ENCODE data around the gene TMEM35A. TPM values are rescaled to one million over a fixed set of nuclear protein-coding genes. Genes with fewer than 3 reads are reported as not detected.

The TMEM35A gene
- total and polyA plus RNA-seq, 2 donors from 2014 or later = 0.75 to 1.1 TPM

- Histone ChIP-seq H3K27me3 (ENCODE audit: control insufficient read depth, insufficient read depth, low read length) (no peaks in the 10 kb centered on the region), H3K9ac (ENCODE audit: low read length in 3 of 3) (no peak overlapping the region), H3K9me3 (ENCODE audit: control insufficient read depth in 2 of 3, insufficient read depth in 1 of 3, low read length in 3 of 3) (no peaks in the 10 kb centered on the region), H3K4me1 (ENCODE audit: control insufficient read depth in 2 of 3, insufficient read depth in 2 of 3, low read depth in 1 of 3, low read length in 3 of 3) (no peaks in the 10 kb centered on the region), H3K4me3 (ENCODE audit: low read length in 3 of 3) (no peak overlapping the region), H3K27ac (ENCODE audit: low read depth in 2 of 2, low read length in 2 of 2) (no peak overlapping the region), H3K36me3 (ENCODE audit: control insufficient read depth in 2 of 3, insufficient read depth in 3 of 3, low read length in 3 of 3) (no peaks in the 10 kb centered on the region)
- no peak for FAIRE-seq
- TF ChIP-seq, protein P1, sequence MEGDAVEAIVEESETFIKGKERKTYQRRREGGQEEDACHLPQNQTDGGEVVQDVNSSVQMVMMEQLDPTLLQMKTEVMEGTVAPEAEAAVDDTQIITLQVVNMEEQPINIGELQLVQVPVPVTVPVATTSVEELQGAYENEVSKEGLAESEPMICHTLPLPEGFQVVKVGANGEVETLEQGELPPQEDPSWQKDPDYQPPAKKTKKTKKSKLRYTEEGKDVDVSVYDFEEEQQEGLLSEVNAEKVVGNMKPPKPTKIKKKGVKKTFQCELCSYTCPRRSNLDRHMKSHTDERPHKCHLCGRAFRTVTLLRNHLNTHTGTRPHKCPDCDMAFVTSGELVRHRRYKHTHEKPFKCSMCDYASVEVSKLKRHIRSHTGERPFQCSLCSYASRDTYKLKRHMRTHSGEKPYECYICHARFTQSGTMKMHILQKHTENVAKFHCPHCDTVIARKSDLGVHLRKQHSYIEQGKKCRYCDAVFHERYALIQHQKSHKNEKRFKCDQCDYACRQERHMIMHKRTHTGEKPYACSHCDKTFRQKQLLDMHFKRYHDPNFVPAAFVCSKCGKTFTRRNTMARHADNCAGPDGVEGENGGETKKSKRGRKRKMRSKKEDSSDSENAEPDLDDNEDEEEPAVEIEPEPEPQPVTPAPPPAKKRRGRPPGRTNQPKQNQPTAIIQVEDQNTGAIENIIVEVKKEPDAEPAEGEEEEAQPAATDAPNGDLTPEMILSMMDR (IDR thresholded peaks at IDR 0.05; ENCODE audit: borderline replicate concordance, extremely low read depth, insufficient read depth) = no peak
- intact Hi-C loops (cut with DNase I) = no loop called here
- no peak for DNase-seq
Observed at GRCh38 chrX:101057093-101057714, 21.5 kb upstream of the TMEM35A start.

GRCh38 chrX:101062176-101062575 lies 16.5 kb upstream of the TMEM35A start:
- Histone ChIP-seq H3K9ac (ENCODE audit: low read length in 3 of 3) (no peak overlapping the region), H3K4me3 (ENCODE audit: low read length in 3 of 3) (no peak overlapping the region), H3K4me1 (ENCODE audit: control insufficient read depth in 2 of 3, insufficient read depth in 2 of 3, low read depth in 1 of 3, low read length in 3 of 3) (no peaks in the 10 kb centered on the region), H3K27ac (ENCODE audit: low read depth in 2 of 2, low read length in 2 of 2) (no peak overlapping the region), H3K27me3 (ENCODE audit: control insufficient read depth, insufficient read depth, low read length) (no peaks in the 10 kb centered on the region), H3K9me3 (ENCODE audit: control insufficient read depth in 2 of 3, insufficient read depth in 1 of 3, low read length in 3 of 3) (no peaks in the 10 kb centered on the region), H3K36me3 (ENCODE audit: control insufficient read depth in 2 of 3, insufficient read depth in 3 of 3, low read length in 3 of 3) (no peaks in the 10 kb centered on the region)
- FAIRE-seq (no peak), DNase-seq (no peak)
- TF ChIP-seq, protein P1 (IDR thresholded peaks at IDR 0.05; ENCODE audit: borderline replicate concordance, extremely low read depth, insufficient read depth) = no peak
- intact Hi-C loops (cut with DNase I) = no loop called here

- H3K27me3 ChIP-seq (ENCODE audit: control insufficient read depth, insufficient read depth, low read length) = no peaks in the 10 kb centered on the region
- H3K4me1 ChIP-seq (ENCODE audit: control insufficient read depth in 2 of 3, insufficient read depth in 2 of 3, low read depth in 1 of 3, low read length in 3 of 3) = no peaks in the 10 kb centered on the region
- DNase-seq = no peak
- intact Hi-C loops (cut with DNase I) = no loop called here
- no peak for FAIRE-seq
- H3K9ac ChIP-seq (ENCODE audit: low read length in 3 of 3) = no peak overlapping the region
- TF ChIP-seq, protein P1 (IDR thresholded peaks at IDR 0.05; ENCODE audit: borderline replicate concordance, extremely low read depth, insufficient read depth) = no peak
- no peak overlapping the region for H3K4me3 ChIP-seq (ENCODE audit: low read length in 3 of 3)
- H3K27ac ChIP-seq (ENCODE audit: low read depth in 2 of 2, low read length in 2 of 2) = no peak overlapping the region
- H3K9me3 ChIP-seq (ENCODE audit: control insufficient read depth in 2 of 3, insufficient read depth in 1 of 3, low read length in 3 of 3) = no peaks in the 10 kb centered on the region
- H3K36me3 ChIP-seq (ENCODE audit: control insufficient read depth in 2 of 3, insufficient read depth in 3 of 3, low read length in 3 of 3) = no peaks in the 10 kb centered on the region
Observed at GRCh38 chrX:101071582-101071981, 7.1 kb upstream of the TMEM35A start.

Data from kidney (tissue), 14 donors.